RWPE1 (cell line): ENCODE measurements around the gene MYLK4.
"Not testable (repeated sequence)": the region's sequence is repeated elsewhere in the genome, so short reads cannot be mapped to it uniquely, and the experiment has no call there.

ENCODE experiments used
- CTCF ChIA-PET: fragments of 350-600 bp; sonication (Branson Sonifier 250); formaldehyde crosslinking; extraction: SDS; loops from one replicate; lab custom pipeline; 2021; lab: Yijun Ruan, JAX
- POLR2A ChIA-PET: fragments of 400-600 bp; formaldehyde crosslinking; extraction: SDS; loops from one replicate; lab custom pipeline; 2020; ENCODE audit warnings: antibody characterized with exemption; ENCODE audit not compliant: low non-redundant PET; lab: Yijun Ruan, JAX
- DNase-seq: peaks from one replicate; pipeline ENCODE4 v3.0.0; 2012; ENCODE audit warnings: low spot score
- H3K27ac ChIP-seq: fragments of 450-650 bp; 2 replicates; pipeline ENCODE4 v1.5.1; 2017
- TF ChIP-seq, protein P1 (sequence below): fragments of 450-650 bp; conservative IDR thresholded peaks from 2 replicates; pipeline ENCODE4 v1.5.1; 2017; ENCODE audit warnings: low read depth, mild to moderate bottlenecking

Gene MYLK4

DNA sequence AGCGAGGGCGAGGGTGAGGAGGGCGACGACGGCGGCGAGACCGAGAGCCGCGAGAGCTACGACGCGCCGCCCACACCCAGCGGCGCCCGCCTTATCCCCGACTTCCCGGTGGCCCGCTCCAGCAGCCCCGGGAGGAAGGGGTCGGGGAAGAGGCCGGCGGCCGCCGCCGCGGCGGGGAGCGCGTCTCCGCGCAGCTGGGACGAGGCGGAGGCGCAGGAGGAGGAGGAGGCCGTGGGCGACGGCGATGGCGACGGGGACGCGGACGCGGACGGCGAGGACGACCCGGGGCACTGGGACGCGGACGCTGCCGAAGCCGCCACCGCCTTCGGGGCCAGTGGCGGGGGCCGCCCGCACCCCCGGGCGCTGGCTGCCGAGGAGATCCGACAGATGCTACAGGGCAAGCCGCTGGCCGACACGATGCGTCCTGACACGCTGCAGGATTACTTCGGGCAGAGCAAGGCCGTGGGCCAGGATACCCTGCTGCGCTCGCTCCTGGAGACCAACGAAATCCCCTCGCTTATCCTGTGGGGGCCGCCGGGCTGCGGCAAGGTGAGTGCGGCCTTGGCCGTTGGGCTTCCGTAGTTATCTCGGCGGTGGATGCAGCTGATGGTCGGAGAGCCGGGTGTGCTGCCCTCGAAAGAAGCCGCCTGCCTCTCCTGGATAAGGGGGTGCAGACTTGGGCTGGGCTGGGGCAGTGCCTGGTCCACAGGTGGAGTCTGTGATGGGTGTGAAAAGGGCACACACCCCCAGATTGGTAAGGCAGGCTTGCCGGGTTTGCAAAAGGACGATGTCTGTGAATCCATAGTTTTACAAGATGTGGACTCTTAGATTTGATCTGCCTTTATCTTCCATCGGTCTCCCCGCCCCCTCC, 15.4 kb upstream of the MYLK4 start:
- peak; percentile 48 for DNase-seq
- TF ChIP-seq, protein P1, sequence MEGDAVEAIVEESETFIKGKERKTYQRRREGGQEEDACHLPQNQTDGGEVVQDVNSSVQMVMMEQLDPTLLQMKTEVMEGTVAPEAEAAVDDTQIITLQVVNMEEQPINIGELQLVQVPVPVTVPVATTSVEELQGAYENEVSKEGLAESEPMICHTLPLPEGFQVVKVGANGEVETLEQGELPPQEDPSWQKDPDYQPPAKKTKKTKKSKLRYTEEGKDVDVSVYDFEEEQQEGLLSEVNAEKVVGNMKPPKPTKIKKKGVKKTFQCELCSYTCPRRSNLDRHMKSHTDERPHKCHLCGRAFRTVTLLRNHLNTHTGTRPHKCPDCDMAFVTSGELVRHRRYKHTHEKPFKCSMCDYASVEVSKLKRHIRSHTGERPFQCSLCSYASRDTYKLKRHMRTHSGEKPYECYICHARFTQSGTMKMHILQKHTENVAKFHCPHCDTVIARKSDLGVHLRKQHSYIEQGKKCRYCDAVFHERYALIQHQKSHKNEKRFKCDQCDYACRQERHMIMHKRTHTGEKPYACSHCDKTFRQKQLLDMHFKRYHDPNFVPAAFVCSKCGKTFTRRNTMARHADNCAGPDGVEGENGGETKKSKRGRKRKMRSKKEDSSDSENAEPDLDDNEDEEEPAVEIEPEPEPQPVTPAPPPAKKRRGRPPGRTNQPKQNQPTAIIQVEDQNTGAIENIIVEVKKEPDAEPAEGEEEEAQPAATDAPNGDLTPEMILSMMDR = no peak
- POLR2A ChIA-PET = interaction anchor here (0.6 kb wide), 2 partner anchors 111 to 381 kb away, joined by 3 to 4 read pairs; no protein-coding TSS in a partner anchor
- peak overlapping the region; percentile 93 for H3K27ac ChIP-seq
- CTCF ChIA-PET = interaction anchor here (0.7 to 2.0 kb wide), 6 partner anchors 9 to 234 kb away, joined by 3 to 8 read pairs (median 4); partner anchors contain the start of genes MYLK4 and NQO2

DNA sequence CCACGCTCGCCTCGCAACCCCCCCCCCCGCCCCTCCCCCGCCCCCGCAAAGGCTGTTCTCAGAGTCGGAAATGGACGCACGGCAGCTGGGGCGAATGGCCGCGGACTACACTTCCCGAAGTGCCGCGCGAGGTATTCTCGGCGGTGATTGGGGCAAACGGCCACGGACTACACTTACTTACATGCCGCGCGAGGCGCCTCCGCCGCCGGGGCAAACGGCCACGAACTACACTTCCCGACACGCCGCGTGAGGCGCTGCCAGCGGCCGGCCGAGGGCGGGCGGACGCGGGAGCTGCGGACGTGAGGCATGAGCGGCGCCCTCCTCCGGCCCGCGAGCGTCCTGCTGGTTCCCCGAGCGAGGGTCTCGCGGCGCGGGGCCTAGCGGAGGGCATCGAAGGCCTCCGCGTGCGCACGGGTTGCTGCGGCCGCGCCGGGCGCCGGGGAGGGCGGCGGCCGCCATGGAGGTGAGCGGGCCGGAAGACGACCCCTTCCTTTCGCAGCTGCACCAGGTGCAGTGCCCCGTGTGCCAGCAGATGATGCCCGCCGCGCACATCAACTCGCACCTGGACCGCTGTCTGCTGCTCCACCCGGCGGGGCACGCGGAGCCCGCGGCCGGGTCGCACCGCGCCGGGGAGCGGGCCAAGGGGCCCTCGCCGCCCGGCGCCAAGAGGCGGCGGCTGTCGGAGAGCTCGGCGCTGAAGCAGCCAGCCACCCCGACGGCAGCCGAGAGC, 14.6 kb upstream of the MYLK4 start, which contains the start of gene WRNIP1:
Gene WRNIP1 (plus strand): TSS at position 228 of the 730 bp plus-strand sequence. CDS start 230 bp downstream, at position 458.
- POLR2A ChIA-PET = interaction anchor here (0.6 to 0.8 kb wide), 3 partner anchors 111 to 381 kb away, joined by 3 to 4 read pairs (median 4); no protein-coding TSS in a partner anchor
- CTCF ChIA-PET = interaction anchor here (0.5 to 2.0 kb wide), 7 partner anchors 8 to 1328 kb away, joined by 3 to 8 read pairs (median 4); partner anchors contain the start of genes MYLK4 and NQO2
- H3K27ac ChIP-seq = peak within 1 kb of the TSS; percentile 93
- DNase-seq = peak; percentile 96
- TF ChIP-seq, protein P1 = peak; percentile 78

DNA sequence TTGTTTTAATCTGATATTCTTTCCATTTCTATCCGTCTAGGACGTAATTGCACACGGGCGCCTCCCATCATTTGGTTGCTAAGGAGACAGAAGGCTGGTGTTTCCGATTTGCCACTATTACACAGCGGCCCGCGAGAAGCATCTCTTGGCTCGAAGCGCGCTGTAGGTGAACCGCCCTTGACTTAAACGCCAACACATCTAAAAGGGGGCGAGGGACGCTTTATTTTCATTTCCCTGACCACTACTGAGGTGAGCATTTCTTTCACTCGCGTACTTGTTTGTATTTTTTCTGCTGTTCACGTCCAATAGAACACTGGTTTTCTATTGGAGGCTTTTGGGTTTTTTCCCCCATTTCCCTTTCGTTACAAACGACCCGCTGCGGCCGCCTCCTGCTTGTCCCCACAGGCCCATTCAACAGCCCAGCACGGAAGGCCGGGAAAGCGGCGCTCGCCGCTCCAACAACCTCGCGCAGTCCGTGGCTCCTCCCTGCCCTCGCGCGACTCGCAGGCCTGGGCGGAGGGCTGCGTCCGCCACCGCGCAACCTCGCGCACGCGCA, 14.0 kb upstream of the MYLK4 start:
- CTCF ChIA-PET = interaction anchor here (0.5 to 2.0 kb wide), 6 partner anchors 8 to 1328 kb away, joined by 3 to 8 read pairs (median 4); partner anchors contain the start of gene MYLK4
- TF ChIP-seq, protein P1 = no peak
- peak; percentile 53 for DNase-seq
- H3K27ac ChIP-seq = peak overlapping the region; percentile 93
- POLR2A ChIA-PET = interaction anchor here (0.8 kb wide), 1 partner anchor 224 kb away, joined by 4 read pairs; no protein-coding TSS in a partner anchor

DNA sequence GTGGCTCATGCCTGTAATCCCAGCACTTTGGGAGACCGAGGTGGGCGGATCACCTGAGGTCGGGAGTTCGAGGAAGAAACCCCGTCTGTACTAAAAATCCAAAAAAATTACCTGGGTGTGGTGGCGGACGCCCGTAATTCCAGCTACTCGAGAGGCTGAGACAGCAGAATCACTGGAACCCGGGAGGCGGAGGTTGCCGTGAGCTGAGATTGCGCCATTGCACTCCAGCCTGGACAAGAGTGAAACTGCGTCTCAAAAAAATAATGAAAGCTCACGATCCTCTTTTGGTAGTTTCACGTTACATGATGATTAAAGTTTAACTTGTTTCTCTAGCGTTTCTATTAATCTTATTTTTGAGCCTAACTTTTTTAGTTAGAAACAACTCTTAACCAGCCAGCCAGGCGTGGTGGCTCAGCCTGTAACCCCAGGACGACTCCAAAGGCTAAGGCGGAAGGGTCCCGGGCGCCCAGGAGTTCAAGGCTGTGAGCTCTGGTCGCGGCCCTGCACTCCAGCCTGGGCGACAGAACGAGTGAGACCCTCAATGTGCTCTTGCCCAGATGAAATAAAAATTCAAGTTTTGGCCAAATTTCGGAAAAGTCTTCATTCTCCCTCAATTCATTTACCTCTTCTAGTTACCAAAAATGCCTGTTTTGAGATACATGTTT, 13.3 kb upstream of the MYLK4 start:
- DNase-seq = no peak
- ChIA-PET POLR2A (no interaction called here), CTCF (interaction anchor here (0.6 kb wide), 2 partner anchors 13 to 1178 kb away, joined by 3 read pairs; partner anchors contain the start of gene MYLK4)
- peak overlapping the region; percentile 93 for H3K27ac ChIP-seq
- TF ChIP-seq, protein P1 = no peak

DNA sequence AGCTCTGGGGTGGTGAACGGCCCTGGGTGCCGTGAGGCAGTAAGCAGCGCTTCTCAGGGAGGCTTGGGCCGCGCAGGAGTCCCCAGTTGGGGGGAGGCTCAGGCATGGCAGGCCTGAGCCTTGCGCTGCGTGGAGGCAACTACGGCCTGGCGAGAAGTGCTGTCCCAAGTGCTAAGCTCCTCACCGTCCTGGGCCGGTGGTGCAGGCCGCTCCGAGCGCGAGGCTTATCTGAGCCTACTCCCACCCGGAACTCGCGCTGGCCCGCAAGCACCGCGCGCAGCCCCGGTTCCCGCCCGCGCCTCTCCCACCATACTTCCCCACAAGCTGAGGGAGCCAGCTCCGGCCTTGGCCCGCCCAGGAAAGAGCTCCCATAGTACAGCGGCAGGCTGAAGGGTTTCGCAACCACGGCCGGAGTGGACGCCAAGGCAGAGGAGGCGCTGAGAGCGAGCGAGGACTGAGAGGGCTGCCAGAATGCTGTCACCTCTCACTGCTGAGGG, 12.7 kb upstream of the MYLK4 start:
- peak overlapping the region; percentile 93 for H3K27ac ChIP-seq
- ChIA-PET CTCF (interaction anchor here (0.6 to 1.0 kb wide), 3 partner anchors 13 to 1177 kb away, joined by 3 to 5 read pairs (median 3); partner anchors contain the start of gene MYLK4), POLR2A (no interaction called here)
- DNase-seq = no peak
- TF ChIP-seq, protein P1 = no peak

DNA sequence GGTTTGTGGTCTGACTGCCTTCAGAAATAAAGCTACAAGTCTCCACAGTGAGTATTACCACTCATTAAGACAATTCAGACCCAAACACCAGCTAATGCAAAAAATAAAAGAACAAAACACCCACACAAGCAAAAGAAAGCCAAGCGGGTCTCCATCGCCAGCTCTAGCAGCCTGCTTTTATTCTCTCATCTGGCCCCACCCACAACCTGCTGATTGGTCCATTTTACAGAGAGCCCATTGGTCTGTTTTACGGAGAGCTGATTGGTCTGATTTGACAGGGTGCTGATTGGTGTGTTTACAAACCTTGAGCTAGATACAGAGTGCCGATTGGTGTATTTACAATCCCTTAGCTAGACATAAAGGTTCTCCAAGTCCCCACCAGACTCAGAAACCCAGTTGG, 12.1 kb upstream of the MYLK4 start:
- CTCF ChIA-PET = interaction anchor here (1.0 kb wide), 1 partner anchor 12 kb away, joined by 5 read pairs; the partner anchor contains the start of gene MYLK4
- H3K27ac ChIP-seq, POLR2A ChIA-PET, DNase-seq: not testable (repeated sequence)
